Glomerular visceral epithelial cell (primary cell): ENCODE data around the gene MED15.
"Not testable (repeated sequence)": the region's sequence is repeated elsewhere in the genome, so short reads cannot be mapped to it uniquely, and the experiment has no call there.

Source experiments
- DNase-seq: peaks from one replicate; pipeline ENCODE4 v3.0.0-alpha.2; 2016; ENCODE audit errors: extremely low spot score

Gene MED15

GRCh38 chr22:20582520-20583361 lies 75.3 kb downstream of the MED15 start:
- no peak for DNase-seq

GRCh38 chr22:20583471-20583922 lies 76.1 kb downstream of the MED15 start:
- no peak for DNase-seq

GRCh38 chr22:20584029-20584871 lies 76.8 kb downstream of the MED15 start:
- DNase-seq: no peak

- DNase-seq: no peak
Observed at GRCh38 chr22:20584872-20585638, 77.6 kb downstream of the MED15 start.

GRCh38 chr22:20585639-20586402 lies 78.4 kb downstream of the MED15 start:
- no peak for DNase-seq

- no peak for DNase-seq
Observed at GRCh38 chr22:20586403-20586745, 79.0 kb downstream of the MED15 start.

DNA sequence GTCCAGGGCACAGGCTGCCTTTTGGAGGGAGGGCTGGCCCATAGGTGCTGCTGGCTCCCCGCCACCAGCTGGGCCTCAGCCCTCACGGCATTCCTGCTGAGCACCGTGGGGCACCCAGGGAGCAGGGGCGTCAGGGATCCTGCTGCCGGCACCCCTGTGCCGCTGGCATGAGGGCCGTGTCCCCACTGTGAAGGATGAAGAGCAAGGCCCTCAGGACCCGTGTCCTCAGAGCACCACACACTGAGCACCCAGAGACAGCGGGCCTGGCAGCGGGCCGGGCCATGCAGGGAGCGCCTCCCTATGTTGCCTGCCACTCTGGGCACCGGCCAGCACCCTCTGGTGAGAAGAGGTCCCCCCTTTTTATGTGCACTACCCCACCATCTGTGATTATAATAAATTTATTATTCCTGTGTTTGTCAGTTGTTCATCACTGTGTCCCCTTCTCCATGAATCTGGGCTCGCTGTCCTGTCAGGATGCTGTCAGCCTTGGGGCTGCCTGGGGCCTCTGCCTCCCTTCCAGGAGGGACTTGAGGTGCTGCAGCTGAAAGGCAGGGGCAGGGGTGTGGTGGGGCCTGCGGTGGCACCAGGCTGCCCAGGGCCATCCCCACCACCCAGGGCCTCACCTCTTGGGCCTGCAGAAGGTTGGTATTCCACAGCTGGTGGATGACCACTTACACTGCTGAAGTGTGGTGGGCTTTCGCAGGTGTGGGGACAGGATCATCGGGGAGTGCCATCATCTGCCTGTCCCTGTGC lies 80.0 kb downstream of the MED15 start:
- DNase-seq: no peak

DNA sequence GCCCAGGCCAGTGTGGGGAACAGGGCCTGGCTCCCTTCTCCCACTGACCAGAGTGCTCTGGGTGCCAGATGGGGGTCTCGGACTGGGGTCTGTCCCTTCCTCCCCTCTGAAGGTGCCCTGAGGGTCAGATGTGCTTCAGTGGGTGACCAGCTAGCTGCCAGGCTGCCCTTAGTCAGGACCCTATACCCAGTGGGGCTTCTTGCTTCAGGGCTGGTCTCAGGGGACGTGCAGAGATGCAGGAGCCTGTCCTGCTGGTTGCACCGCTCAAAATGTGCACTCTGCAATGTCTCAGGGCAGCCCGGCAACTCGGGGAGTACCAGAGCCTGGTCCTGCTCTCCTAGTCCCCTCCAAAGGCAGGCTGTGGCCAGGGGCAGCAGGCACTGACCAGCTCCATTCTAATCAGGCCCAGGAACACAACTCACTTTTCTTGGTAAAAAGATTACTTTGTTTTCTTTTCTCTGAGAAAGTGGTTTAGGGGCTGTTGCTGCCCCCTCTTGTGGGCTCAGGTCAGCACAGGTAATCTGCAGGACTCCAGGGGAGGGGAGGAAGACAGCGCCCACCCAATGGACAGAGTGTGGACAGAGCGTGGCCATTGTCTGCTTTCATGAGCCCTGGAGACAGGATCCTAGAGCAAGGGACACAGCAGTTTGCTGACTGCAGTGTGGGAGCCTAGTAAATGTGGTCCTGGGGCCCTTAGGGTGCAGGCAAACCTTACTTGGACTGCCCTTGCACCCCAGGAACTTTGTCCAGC lies 80.9 kb downstream of the MED15 start:
- DNase-seq: no peak

GRCh38 chr22:20588843-20589581 lies 81.6 kb downstream of the MED15 start:
- DNase-seq: no peak

DNA sequence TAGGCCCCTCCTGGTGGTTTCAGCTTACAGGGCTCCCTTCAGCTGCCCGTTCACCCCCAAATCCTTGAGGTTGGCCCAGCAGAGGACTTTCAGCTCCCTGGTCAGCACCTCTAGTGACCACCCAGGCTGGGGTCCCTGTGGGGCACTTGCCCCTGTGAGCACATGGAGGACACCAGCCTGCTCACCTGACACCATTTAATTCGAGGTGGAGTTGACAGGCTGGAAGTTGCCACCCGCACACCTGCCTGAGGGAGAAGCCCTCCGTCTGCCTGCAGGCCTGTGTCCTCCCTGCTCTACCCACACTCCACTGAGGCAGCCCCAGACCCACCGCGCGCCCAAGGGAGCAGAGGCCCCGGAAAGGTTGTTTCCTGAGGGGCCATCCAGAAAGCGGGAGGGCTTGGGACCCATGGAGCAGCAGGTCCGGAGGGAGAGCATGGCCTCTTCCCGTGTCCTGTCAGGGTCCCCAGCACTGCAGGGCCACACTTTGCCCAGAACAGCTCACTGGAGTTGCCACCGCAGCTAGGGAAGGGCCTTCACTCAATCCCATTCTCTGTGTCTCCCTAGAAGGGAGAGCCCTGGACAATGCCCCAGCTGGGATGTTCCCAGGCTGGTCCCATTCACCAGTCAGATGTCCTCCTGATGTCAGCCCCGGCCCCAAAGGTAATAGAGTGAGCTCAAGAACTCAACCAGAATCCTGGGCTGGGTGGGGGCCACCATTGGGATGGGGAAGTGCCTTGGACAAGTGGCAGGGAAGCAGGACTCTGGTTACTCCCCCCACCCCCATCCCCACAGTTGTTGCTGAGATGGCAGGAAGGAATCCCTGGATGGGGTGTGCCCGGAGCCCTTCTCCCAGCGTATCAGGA lies 82.4 kb downstream of the MED15 start:
- no peak for DNase-seq

DNA sequence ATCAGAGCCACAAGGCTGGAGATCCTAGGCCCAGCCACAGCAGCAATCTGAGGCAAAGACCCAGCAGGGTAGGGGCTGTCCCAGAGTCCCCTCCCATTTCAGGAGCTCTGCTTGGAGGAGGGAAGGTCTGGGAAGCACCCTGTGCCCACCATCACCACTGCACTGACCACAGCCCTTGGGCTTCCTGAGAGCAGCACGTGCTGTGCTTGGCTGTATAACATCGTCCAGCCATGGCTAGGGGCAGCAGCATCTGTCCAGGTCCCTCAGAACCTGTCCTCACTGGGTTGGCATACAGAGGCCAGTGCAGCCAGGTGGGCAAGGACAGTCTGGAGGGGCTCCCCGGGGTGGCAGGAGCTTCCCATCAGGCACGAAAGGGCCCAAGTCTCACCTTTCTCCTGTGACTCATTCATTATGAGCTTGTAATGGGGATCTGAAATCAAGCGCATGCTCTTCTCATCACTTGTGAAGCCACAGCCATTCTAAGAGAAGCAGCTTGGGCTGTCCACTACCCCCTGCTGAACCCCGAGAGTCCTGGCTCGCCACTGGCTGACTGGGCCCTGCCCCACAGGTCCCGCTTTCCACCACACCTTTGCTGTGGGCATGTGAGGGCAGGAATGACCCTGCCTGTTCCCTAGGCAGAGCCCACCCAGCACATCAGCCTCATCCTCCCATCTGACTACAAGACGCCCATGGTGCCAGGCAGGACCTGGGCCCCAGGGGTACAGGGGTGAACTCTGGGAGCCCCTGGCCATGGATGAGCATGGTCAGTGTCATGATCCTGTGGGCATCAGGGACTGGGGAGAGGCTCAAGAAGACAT lies 83.3 kb downstream of the MED15 start:
- no peak for DNase-seq

DNA sequence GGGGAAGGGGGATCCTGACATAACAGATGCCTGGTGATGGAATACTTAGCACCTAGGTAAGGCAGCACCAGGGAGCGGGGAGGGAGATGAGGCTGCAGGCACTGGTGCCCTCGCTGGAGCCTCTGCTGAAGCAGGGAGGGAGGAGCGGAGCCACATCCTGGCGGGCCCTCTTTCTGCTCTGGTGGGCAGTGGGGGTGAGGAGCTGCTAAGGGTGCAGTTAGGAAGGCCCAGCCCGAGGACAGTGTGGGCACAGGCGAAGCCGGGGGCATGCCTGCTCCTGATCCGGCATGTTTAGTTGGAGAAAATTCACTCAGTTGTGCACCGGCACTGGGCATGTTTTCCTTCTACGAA lies 83.9 kb downstream of the MED15 start:
- DNase-seq: no peak

DNA sequence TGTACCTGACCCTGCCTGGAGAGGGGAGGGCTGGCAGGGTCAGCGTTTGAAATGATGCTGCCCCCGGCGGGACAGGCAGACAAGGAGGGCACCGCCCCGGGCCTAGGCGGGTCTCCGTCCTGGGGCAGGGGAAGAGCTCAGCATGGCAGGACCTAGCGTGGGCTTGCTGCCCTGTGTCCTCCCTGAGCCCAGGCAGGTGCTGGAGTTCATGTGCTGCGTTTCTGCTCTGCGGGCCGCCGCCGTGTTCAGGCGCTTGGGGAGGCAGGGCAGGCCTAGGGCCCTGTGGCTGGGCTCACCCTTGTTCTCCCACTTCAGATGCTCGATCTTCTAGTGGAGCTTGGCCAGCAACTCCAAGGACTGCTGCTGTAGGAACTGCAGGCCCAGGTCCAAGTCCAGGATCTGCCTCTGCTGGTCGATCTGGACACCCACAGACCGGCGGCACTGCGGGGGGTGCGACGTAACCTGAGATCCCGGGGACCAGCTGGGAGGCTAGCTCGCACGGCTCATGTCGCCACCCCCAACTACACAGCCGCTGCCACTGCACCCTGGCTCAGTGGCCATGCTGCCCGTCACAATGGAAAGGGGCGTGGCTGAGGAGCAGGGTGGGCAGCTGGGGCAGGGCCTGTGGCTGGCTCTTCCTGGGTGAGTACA lies 84.4 kb downstream of the MED15 start:
- peak; percentile 49 for DNase-seq

GRCh38 chr22:20594038-20594437 lies 86.6 kb downstream of the MED15 start:
- DNase-seq: not testable (repeated sequence)

- not testable (repeated sequence) for DNase-seq
Observed at GRCh38 chr22:20594486-20594885, 87.1 kb downstream of the MED15 start.

DNA sequence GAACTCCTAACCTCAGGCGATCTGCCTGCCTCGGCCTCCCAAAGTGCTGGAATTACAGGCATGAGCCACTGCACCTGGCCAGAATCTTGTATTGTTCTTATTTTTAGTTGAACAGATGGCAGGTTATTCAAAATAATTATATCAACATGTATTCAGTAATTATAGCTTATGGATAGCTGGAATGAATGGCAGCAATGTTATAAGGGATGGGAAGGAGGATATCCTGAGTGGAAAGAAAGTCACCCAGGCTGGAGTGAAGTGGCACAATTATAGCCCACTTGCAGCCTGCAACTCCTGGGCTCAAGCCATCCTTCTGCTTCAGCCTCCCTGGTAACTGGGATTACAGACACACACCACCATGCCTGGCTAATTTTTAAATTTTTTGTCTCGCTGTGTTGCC lies 88.1 kb downstream of the MED15 start:
- no peak for DNase-seq

GRCh38 chr22:20599117-20599516 lies 91.7 kb downstream of the MED15 start:
- DNase-seq: no peak
